GM10248 (cell line): Measurements from ENCODE around the gene NADSYN1.
A peak's percentile ranks its signal among the peaks of the same experiment; 100 is the strongest.

Experiments
- CTCF ChIA-PET: fragments of 300-600 bp; sonication (Branson Sonifier 250); formaldehyde crosslinking; extraction: SDS; loops from one replicate; lab custom pipeline; 2021; ENCODE audit warnings: antibody characterized with exemption; lab: Yijun Ruan, JAX
- POLR2A ChIA-PET: fragments of 350-650 bp; sonication (Branson Sonifier 250); formaldehyde crosslinking; extraction: SDS; loops from one replicate; lab custom pipeline; 2020; ENCODE audit warnings: antibody characterized with exemption; lab: Yijun Ruan, JAX
- DNase-seq: peaks from one replicate; pipeline ENCODE4 v3.0.0; 2012; ENCODE audit errors: extremely low spot score
- CTCF ChIP-seq: IDR thresholded peaks from 2 replicates; pipeline ENCODE4 v1.5.1; 2012; ENCODE audit warnings: mild to moderate bottlenecking, low read depth; ENCODE audit errors: extremely low read depth, missing control alignments, control extremely low read depth

The NADSYN1 gene

GRCh38 chr11:71453037-71453917, at the start of gene NADSYN1:
Gene NADSYN1, plus strand, starts transcription at chr11:71453203. Its CDS starts 94 bp downstream, at chr11:71453297.
- CTCF ChIA-PET: interaction anchor here (1.4 to 1.6 kb wide), 2 partner anchors 110 to 127 kb away, joined by 3 to 5 read pairs; no protein-coding TSS in a partner anchor
- TF ChIP-seq CTCF: no peak
- POLR2A ChIA-PET: interaction anchor here (0.6 kb wide), 1 partner anchor 242 kb away, joined by 3 read pairs; no protein-coding TSS in a partner anchor
- peak; percentile 99 for DNase-seq

GRCh38 chr11:71404209-71404608, 48.8 kb upstream of the NADSYN1 start:
- POLR2A ChIA-PET: no interaction called here
- no peak for DNase-seq
- TF ChIP-seq CTCF: no peak
- CTCF ChIA-PET: no interaction called here

- POLR2A ChIA-PET: interaction anchor here (0.7 kb wide), 1 partner anchor 983 kb away, joined by 3 read pairs; no protein-coding TSS in a partner anchor
Observed at GRCh38 chr11:71406681-71407080, 46.3 kb upstream of the NADSYN1 start.

GRCh38 chr11:71407356-71407755, 45.6 kb upstream of the NADSYN1 start:
- TF ChIP-seq CTCF: no peak
- DNase-seq: no peak
- ChIA-PET POLR2A (no interaction called here), CTCF (interaction anchor here (1.4 kb wide), 1 partner anchor 13 kb away, joined by 3 read pairs; no protein-coding TSS in a partner anchor)

More at GRCh38 chr11:71406681-71407080, 46.3 kb upstream of the NADSYN1 start:
- no peak for TF ChIP-seq CTCF
- CTCF ChIA-PET: interaction anchor here (1.3 to 1.4 kb wide), 2 partner anchors 9 to 13 kb away, joined by 3 read pairs; no protein-coding TSS in a partner anchor
- no peak for DNase-seq

GRCh38 chr11:71408826-71409225, 44.2 kb upstream of the NADSYN1 start:
- DNase-seq: no peak
- POLR2A ChIA-PET: no interaction called here
- no peak for TF ChIP-seq CTCF
- CTCF ChIA-PET: no interaction called here

GRCh38 chr11:71410363-71410966, 42.5 kb upstream of the NADSYN1 start:
- no peak for DNase-seq
- ChIA-PET POLR2A (no interaction called here), CTCF (no interaction called here)
- no peak for TF ChIP-seq CTCF
